NCI-H2029 (cell line): Measurements from ENCODE around the gene RPL37.
"Not testable (repeated sequence)": the region's sequence is repeated elsewhere in the genome, so short reads cannot be mapped to it uniquely, and the experiment has no call there.

Experiments used
- DNase-seq: peaks from one replicate; lab custom pipeline; 2025; lab: John Stamatoyannopoulos, UW

RPL37 gene

DNA sequence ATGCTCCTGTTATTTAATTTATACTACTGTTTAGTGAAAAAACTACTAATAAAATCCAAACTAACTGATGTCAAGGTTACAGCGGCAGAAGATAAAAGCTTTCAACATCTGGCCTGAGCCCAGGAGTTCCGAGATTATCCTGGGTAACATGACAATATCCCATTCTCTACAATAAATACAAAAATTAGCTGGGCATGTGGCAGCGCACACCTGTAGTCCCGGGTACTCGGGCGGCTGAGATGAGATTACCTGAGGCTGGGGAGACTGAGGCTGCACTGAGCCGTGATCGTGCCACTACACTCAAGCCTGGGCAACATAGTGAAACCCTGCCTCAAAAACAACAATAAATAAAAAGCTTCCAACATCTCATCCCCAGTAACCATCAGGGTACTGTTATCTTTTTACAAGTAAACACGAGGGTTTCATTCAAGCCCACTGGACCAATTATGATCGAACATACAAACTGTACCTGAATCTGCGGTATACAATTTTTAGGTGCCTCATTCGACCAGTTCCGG lies 1.3 kb downstream of the RPL37 start:
- DNase-seq = no peak

DNA sequence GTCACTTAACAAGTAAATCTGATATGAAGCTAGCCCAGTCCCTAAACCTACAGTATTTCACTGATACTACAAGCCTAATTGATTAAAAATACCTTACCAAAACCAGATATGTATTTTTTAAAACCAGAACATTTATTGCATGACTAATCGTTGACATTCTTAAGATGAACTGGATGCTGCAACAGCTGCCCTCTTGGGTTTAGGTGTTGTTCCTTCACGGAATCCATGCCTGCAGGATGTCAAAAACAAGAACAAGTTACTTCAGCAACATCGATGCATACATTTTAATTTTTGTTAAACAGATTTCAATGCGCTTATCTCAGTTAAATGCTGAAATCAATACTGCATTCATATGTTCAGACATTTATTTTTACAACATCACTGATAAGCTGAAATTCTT lies 2.7 kb downstream of the RPL37 start:
- no peak for DNase-seq

DNA sequence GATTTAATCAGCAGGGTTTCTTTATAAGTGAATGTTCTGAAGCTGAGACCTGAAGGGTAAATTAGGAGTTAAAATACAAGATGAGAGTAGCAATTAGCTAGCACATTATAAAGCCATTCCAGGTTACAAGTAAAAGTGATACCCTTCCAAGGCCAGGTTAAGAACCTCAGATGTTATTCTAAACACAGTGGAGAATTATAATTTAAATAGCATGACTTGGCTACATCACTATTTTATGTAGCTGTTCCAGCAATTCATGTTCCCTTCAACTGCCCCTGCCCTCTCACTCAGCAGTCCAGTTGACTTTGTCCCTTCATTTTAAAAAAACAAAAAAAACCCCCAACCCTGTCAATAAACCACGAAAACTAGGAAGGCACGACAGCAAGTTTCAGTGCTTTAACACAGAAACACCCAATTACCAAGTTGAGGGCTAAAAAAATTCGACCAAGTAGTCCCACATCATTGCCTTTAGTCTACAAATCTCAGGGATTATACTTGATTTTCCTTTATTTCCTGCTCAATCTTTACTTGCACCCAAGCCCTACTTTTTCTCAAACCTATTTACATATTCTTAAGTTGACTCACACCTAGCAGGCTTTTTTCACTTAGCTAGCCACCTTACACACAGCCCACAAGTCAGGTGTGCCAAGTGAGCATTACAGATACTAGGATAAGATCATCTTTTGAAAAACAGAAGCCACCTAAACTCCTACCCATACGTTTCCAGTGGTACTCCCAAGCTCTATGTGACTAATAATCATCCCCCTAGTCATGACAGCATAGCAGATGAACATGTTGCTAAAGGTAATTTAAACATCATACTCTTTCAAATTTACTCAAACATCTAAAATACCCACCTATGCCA lies 3.4 kb downstream of the RPL37 start:
- no peak for DNase-seq

DNA sequence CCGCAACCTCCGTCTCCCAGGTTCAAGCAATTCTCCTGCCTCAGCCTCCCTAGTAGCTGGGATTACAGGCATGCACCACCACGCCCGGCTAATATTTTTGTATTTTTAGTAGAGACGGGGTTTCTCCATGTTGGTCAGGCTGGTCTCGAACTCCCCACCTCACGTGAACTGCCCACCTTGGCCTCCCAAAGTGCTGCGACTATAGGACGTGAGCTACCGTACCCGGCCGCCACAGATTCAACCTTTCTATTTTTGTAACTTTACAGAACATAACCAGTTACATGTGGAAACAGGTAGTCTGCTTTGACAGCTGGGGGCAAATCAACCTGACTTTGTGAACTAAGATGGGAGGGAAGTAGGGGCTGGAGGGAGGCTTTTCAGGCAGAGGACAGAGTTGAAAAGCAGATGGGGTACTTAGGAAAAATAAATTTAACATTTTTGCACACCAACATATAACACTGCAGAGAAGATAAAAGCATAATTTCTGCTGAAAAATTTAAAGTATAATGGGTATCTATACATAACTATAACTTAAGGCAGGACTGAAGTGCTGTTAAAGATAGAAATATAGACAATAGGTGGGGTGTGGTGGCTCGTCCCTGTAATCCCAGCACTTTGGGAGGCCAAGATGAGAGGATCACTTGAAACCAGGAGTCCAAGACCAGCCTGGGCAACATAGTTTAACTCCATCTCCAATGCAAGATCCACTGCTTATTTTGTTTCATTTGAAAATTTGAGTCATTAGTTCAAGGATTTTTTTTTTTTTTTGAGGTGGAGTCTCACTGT lies 5.1 kb downstream of the RPL37 start:
- no peak for DNase-seq

DNA sequence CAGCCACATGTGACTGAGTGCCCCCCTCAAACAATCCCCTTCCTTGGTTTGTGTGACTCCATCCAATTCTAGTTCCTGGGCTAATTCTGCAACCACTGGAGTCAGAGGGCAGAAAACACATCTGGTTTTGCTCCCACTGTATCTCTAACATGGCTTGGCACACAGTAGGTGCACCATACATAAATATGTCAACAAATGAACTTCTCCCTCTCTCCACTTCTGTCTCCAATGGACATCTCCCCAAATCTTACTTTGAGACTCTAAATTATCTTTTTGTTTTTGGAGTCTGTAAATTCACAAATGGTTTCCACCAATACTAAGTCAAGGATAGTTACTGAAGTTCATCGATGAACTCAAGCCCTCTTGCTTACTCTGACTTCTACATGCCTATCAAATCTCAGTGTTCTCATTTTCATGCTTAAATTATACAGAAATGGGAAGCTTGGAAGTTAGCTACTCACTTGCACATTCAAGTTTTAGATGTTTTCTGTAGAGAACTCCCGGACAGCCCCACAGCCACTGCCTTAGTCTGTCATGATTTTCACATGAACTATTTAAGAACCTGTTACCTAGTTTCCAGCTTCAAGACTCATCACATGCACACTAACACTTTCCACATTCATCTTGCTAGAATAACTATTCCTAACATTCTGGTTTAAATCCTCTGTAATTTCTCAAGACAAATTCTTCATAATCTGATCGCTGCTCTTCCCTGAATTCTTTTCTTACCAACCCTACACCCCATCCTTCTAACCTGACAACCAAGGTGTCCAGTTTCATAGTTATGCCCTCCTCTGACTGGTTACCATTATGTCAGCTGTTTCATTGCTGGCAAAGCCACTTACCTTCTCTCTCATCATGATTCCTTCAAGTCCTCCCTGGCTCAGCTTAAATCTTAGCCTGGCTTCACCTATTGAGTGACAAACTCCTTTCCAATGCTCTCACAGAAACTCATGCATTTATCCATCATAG lies 6.0 kb downstream of the RPL37 start:
- DNase-seq = no peak

DNA sequence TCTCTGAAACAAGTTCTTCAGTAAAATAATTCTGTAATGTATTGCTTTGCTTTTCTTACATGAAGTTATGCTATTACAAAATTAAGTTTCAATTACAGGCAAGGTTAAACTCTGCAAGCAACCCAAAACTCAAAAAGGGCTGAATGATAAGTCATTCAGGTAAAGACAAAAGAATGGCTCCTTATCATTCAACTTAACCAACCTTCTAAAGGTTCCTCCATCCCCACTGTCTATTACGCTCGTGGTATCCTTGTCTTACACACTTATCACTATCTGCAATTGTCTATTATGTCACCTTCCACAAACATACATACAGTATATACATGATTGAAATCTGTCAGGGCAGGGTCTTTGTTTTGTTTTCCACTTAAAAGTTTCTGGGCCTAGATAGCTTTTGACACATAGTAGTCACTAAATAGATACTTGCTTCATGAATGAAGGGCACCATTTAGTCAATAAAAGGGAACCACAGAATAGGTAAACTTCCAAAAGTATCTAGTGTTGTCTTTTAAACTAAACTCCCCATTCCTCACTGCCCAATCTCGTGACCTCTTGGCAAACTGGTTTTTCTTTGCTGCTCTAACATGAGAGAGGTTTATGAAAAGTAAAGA lies 6.9 kb downstream of the RPL37 start:
- no peak for DNase-seq

DNA sequence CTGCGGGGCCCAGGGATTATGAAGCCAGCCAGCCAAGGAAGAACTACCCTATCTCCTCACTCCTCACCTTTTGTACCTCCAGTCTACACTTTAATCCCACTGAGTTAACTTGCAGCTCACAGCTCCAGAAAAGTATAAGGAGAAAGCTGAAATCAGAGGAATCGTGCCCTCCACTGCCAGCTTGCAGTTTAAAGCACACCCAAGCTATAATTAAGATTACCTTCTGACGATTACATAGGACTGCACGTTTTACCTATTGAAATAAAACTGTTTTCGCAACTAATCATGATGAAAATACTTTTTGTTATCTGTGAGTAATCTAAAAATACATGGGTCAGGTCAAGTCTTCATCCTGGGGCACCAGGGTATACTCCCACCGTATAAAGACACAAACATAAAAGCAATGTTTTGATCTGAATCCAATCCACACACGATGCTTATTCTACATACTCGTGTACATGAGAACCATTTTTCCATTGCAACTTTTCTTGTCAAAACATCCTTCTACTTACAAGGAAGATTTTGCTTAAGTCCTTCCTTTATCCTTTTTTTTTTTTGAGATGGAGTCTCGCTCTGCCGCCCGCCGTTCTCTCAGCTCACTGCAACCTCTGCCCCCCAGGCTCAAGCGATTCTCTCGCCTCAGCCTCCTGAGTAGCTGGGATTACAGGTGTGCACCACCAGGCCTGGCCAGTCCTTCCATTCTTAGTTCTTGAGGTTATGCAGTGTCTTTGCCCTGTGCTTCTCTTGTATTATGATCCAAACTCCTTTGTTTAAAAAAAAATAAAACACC lies 7.6 kb downstream of the RPL37 start:
- DNase-seq = no peak

DNA sequence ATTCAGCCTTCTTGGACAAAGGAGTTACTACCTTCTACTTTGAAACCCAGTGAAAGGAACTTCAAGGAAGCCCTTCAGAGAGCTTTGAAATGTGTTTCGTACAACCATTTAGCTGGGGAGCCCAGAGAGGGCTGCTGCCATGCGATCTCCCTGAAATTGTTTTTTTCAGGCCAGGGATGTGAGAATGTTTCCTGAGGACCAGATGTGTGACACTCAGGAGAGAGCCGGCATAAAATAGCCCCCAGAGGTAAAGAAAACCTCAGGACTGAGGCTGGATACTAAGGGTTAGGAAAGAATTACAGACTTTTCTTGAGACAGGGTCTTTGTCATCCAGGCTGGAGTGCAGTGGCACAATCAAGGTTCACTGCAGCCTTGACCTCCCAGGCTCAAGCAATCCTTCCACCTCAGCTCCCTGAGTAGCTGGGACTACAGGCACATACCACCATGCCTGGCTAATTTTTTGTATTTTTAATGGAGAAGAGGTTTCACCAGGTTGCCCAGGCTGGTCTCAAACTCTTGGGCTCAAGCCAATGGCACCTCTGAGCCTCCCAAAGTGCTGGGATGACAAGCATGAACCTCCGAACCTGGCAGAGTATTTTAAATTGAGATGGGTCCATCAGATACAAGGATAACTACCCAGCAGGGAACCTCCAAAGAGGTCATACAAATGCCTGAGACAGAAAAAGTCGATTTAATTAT lies 8.4 kb downstream of the RPL37 start:
- DNase-seq = no peak

DNA sequence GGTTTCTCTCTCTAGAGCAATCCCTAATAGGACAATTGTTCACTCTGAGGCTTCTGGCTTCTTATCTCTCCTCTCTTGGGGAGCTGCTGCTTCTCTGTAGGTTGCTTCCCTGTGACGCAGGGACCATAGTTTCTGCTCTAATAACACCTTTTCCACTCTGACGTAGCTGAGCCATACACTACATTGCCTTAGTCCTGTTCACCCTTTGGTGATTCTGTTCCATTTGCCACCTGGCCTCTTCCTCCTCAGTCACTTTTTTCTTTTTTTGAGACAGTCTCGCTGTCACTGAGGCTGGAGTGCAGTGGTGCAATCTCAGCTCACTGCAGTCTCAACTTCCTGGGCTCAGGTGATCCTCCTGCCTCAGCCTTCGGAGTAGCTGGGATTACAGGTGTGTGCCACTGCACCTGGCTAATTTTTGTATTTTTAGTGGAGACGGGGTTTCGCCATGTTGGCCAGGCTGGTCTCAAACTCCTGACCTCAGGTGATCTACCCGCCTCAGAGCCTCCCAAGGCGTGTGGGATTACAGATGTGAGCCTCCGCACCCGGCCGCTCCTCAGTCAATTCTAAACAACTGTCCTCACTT lies 9.5 kb downstream of the RPL37 start:
- not testable (repeated sequence) for DNase-seq

DNA sequence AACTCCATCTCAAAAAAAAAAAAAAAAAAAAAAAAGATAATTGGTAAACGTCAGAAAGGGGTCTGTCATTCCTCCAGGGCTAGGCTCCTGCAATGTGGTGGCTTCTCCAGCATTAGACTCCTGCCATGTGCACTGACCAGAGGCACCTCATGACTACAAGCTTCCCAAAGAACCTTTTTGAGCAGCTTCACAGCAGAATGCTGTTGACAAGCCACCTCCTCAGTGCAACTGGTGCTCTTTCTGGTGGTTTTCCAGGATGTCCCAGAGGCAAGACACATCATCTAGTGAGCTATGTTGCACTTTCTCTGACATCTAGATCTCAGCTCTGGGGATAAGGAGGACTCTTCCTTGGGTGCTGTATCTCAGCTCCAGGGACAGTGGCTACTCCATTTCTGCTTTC lies 11.6 kb downstream of the RPL37 start:
- no peak for DNase-seq

DNA sequence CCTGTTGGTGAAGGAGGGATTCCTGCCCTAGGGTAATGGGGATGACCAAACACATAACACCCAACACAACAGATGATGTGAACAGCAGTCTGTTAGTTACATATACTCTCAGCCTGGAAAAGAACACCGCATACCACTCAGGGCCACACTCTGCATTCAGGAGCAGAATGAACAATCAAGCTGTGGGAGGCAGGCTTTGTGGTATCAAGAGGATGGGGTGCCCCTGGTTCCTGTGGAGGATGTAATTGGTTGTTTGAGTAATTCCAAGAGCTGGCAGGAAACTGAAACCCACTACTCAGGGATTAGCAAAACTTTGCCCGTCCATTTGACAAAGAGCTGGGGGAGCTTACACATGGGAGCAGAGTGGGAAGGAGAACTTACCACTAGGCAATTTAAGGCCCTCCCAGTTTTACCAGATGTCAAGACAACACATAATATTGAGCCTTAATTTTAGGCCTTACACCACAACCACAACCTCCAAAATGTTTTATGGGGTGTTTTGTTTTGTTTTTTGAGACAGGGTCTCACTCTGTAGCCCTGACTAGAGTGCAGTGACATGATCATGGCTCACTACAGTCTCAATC lies 21.2 kb downstream of the RPL37 start:
- DNase-seq = no peak

DNA sequence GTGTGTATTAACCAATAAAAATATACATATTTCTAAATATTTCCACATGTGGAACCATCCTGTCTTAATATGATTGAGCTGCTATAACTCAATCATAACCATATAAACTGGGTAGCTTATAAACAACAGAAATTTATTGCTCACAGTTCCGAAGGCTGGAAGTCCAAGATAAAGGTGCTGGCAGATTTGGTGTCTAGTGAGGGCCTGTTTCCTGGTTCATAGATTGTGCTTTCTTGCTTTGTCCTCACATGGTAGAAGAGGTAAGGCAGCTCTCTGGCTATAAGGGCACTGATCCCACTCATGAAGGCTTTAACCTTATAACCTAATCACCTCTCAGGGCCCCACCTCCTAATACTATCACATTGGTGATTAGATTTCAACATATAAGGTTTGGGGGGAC lies 22.9 kb downstream of the RPL37 start:
- DNase-seq = no peak

DNA sequence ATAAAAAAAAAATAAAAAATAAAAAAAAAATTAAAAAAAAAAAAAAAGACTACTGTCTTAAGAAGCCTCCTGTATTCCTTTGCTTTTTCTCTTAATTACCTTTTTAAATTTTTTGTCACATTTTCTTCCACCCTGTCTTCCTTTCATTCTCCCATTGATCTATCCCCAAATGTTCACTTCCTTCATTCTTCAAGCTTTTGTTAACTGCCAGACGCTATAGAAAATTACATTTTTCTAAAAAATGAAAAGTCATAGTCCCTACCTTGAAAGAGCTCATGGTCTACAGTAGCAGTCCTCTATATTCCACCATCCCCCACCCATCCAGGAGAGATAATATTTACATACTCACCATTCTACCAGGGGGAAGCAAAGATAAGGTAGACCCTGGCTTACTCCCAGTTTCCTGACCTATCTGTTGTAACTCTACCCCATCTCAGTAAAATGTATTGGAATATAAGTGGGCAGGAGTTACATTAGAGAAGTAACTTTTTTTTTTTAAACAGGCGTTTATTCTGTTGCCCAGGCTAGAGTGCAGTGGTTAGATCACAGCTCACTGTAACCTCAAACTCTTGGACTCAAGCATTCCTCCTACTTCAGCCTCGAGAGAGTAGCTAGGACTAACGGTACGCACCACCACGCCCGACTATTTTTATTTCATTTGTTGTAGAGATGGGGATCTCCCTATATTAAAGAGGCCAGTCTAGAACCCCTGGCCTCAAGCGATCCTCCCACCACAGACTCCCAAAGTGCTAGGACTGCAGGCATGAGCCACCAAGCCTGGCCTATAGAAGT lies 33.1 kb downstream of the RPL37 start:
- DNase-seq = no peak

DNA sequence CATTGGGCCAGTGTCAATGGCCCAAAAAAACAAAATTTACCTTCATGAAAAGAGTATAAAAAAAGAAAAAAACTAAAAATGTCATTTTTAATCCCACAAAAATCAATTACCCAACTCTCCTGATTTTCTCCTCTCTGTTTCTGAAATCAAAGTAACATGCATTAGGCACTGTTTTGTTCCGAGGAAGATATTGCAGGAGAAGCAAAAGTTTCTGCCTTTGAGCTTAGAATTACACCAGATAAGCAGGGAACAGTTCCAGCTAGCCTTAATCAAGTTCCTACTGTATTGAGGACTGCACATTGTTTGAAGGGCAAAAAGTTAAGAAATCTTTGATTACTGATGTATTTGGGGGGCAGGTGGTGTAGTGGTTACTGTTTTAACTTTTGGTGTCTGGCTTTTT lies 35.8 kb downstream of the RPL37 start:
- no peak for DNase-seq

DNA sequence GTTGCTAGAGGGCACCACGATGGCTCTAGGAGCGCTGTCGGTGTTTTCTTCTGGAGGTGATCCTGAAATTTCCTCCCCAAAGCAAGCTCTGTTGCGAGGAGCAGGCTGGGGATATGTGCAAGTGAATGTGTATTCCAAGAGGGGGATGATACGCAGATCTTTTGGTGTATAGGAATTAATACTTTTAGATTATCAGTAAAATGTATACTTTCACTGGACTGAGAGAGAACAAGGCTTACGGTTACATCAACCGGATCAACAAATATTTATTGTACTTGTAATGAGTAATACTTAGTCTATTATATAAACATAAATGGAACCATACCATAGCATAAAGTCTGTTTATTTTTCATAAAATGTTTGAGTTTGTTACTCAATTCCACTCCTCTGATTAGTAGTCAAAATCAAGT lies 36.2 kb downstream of the RPL37 start:
- DNase-seq = no peak

DNA sequence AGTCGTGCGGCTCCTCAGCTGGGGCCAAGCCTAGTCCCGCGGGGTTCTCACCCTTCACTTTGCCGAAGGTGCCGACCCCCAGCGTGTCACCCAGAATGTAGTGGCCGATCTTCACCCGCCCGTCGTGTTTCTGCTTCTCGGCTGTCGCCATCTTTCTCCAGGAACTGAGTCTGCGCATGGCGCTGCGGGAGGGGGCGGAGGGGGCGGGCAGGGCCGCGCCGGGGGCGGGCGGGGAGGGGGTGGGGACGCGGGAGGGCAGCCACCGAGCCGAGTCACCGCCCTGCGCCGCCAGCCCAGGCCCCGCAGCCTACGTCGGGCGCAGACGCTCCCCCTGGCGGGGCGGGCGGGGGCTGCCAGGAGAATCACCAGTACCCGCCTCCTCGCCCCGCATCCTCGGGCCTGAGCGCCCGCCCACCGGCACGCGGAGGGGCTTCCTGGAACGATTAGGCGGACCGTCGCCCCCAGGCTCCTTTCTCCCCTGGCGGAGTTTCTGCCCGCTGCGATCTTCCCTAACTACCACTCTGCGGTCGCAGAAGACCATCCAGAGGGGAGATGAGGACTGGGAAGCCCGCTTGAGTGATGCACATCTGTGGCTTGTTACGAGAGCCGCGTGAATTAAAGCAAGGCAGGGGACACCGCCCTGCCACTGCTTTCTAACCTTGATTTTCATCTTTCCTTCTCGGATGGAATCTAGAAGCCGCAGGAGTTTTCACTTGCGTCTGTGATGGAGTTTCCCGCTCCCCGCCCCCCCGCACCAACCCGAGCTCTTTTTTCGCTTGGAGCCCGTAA lies 36.8 kb downstream of the RPL37 start, which contains the start of gene PRKAA1:
Gene PRKAA1, minus strand, starts transcription at position 363 of the 789 bp plus-strand sequence. Its CDS starts 185 bp downstream, at position 178.
- peak; percentile 67 for DNase-seq

DNA sequence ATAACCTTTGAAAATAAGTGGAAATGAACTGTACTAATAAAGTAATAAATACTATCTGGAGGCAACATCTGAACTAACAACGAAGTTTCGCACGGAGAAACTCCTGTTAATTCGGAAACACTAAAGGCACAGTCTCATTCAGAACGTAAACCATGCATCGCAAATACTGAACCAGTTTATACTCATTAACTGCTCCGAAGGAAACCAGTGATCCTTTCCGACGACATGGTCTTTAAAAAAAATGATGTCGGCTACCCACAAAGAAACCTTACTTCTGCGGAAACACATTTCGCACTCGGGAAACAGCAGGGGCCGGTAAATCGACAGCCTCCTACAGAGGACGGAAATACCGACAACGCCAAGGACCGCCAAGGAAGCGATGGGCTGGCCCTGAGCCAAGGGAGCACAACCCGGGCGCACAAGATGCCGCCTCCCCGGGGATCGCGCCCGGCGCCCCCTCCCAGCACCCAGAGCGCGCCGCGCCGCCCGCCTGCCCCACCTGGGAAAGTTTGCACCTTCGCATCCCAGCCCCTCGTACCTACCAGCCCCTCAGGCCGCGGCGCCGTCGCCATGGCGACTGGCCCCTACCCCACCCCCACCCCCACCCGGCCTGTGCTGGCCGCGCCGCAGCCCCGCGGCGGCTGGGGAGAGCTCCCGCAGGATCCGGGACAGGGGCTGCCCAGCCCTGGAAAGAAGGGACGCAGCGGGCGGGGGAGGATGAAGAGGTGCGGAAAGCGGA lies 37.6 kb downstream of the RPL37 start:
- DNase-seq = peak; percentile 47
